SW 1271 (cell line): ENCODE measurements around the gene IKZF4.

Experiments
- DNase-seq, 2 experiments: peaks; one replicate each; lab custom pipeline; 2025; lab: John Stamatoyannopoulos, UW

The IKZF4 gene

DNA sequence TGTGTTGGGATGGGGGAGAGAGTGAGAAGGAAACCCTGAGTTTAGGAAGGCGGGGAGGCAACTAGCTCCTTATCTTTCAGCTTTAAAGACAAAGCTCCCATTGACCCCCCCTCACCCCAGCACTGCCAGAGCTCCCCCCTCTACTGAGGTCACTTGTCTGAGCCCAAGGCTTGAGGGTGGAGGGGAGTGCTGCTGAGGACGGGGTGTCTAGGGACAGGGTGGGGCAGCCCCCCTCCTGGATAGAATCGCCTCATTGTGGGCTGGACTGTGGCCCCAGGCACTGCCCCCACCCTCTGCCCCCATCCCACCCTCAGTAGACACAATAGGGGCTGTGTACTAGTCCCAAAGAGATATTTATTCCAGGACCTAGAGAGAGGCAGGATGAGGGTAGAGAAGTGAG is 62.1 kb downstream of the IKZF4 start:
- no peak for DNase-seq

DNA sequence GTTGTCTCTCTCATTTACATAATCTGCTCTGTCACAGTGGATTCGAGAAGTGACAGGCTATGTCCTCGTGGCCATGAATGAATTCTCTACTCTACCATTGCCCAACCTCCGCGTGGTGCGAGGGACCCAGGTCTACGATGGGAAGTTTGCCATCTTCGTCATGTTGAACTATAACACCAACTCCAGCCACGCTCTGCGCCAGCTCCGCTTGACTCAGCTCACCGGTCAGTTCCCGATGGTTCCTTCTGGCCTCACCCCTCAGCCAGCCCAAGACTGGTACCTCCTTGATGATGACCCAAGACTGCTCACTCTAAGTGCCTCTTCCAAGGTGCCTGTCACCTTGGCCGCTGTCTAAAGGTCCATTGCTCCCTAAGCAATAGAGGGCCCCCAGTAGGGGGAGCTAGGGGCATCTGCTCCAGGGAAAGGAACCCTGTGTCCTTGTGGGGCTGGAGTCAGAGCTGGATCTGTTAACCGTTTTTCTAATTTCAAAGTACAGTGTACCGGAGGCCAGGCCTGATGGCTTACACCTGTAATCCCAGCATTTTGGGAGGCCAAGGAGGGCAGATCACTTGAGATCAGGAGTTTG is 64.2 kb downstream of the IKZF4 start:
- DNase-seq: peak in 1 of 2 experiments; percentile 13

DNA sequence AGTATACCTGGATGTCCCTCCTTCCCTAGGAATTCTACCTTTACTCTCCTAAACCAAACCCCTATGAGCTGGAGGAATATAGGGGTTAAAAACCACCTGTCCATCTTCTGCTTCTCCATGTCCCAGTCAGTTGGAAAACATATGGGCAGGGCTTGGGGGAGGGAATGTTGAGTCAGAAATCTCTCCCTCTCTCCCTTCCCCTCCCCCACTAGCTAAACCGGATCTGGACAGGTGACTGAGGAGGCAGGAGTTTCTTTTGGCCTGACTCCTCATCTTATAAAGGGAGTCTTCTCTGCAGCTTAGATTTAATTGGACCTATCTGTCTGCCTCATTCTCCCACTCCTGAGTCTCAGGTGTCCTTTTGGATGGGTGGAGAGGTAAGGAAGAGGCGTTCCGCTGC is 65.3 kb downstream of the IKZF4 start:
- no peak for DNase-seq

DNA sequence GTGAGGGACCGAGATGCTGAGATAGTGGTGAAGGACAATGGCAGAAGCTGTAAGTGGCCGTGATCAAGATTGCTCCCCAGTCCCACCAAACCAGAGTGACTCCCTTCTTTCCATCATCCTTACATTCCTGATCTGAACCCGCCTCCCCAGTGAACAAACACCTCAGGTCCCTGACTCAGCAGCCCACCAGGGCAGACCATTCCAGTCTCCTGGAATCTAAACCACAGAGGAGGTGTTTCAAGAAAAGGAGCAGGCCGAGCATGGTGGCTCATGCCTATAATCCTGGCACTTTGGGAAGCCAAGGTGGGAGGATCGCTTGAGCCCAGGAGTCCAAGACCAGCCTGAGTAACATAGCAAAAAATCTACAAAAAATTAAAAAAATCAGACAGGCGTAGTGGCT is 65.8 kb downstream of the IKZF4 start:
- no peak for DNase-seq

- DNase-seq: no peak
Observed at GRCh38 chr12:56087220-56087619, 66.4 kb downstream of the IKZF4 start.
